ENCODE results near the gene GAS1. TPM values are rescaled to one million over a fixed set of nuclear protein-coding genes. Genes with fewer than 3 reads are reported as not detected.
A peak's percentile ranks its signal among the peaks of the same experiment; 100 is the strongest.

The GAS1 gene
- total and polyA plus RNA-seq, 2 of the 4 experiments (the other 2 are of a cell fraction) = 1.8 to 2.2 TPM

DNA sequence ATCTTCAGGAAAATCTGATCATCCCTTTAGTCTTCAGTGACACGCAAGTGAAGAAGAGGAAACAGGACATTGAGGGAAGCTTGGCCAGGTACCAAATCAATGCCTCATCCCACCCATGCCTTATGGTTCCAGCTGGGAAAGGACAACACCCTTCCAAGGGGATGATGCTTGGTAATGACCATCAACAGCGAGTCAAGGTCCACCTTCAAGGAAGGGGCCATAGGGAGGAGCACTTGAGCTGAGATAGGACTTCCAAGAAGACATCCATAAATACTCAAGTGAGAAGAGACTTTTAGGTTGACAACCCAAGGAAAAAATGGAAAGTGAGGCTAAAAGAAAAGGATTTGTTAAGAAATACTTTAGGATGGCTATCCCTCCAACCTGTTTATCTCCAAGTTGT lies 27.1 kb upstream of the GAS1 start:
- Histone ChIP-seq H3K79me1 (ENCODE audit: low read depth in 1 of 2, low read length in 2 of 2) (no peaks in the 10 kb centered on the region), H4K91ac (ENCODE audit: insufficient read depth, low read depth, low read length) (peak overlapping the region; percentile 16; the same call in 1 of the 2 replicates), H3K14ac (replicated peaks; ENCODE audit: low read depth, low read length) (no peak overlapping the region), H3K27me3 (ENCODE audit: control insufficient read depth, insufficient read depth, low read length) (no peaks in the 10 kb centered on the region), H3K4me2 (ENCODE audit: low read depth, low read length) (no peak overlapping the region), H4K20me1 (ENCODE audit: insufficient read depth, low read length) (no peaks in the 10 kb centered on the region), H3K4me1 (ENCODE audit: control insufficient read depth, insufficient read depth, low read length) (peaks cover 15% of the 10 kb centered on the region), H3K9me1 (ENCODE audit: insufficient read depth, low read length) (peaks cover 8% of the 10 kb centered on the region), H2AK9ac (replicated peaks; ENCODE audit: low read depth, low read length, poor library complexity) (no peak overlapping the region), H3K4me3 (ENCODE audit: insufficient read depth, low read depth, low read length) (no peak overlapping the region), H3K23ac (ENCODE audit: low read depth, low read length) (no peak overlapping the region), H3K9ac (ENCODE audit: low read depth, low read length) (no peak overlapping the region), H4K8ac (ENCODE audit: low read depth in 2 of 2, low read length in 2 of 2) (no peak overlapping the region), H3K9me3 (ENCODE audit: control insufficient read depth, insufficient read depth, low read length) (no peaks in the 10 kb centered on the region), H3K18ac (ENCODE audit: low read depth, low read length) (0 out of 2 replicates have a peak overlapping the region, but pooled peaks have one; percentile 7), H2BK120ac (ENCODE audit: low read depth, low read length) (no peak overlapping the region), H3K36me3 (ENCODE audit: control insufficient read depth, insufficient read depth, low read length) (no peaks in the 10 kb centered on the region), H2BK15ac (ENCODE audit: low read depth, low read length) (0 out of 3 replicates have a peak overlapping the region, but pooled peaks have one; percentile 48), H2BK20ac (ENCODE audit: low read depth, low read length) (no peak overlapping the region), H3K27ac (ENCODE audit: insufficient read depth, low read length) (no peak overlapping the region), H3K4ac (ENCODE audit: low read depth, low read length) (no peak overlapping the region), H2AK5ac (ENCODE audit: low read depth, low read length) (peak overlapping the region; percentile 84), H2AFZ (replicated peaks; ENCODE audit: low read length, poor library complexity) (no peak overlapping the region), H4K5ac (ENCODE audit: low read depth, low read length) (no peak overlapping the region; the same call in 1 of the 2 replicates), H2BK5ac (ENCODE audit: low read depth, low read length, poor library complexity, severe bottlenecking) (no peak overlapping the region), H3K56ac (ENCODE audit: extremely low read depth, insufficient read depth, low read length) (no peak overlapping the region)
- intact Hi-C loops (cut with micrococcal nuclease) (no loop called here), dilution Hi-C loops (cut with HindIII; ENCODE audit: low sequenced_read_pairs, unreplicated experiment) (no loop called here), in situ Hi-C loops (cut with MboI; ENCODE audit: low sequenced_read_pairs) (no loop called here)
- no TSS peak for BruUV-seq (replicated peaks)
- TF ChIP-seq RCOR1 (IDR thresholded peaks at IDR 0.05; ENCODE audit: insufficient replicate concordance, low read length) = no peak
- no peak for TF ChIP-seq POLR2A (IDR thresholded peaks at IDR 0.05; ENCODE audit: low read depth, low read length)
- no peak for TF ChIP-seq MAZ (IDR thresholded peaks at IDR 0.05; ENCODE audit: borderline replicate concordance, low read depth, low read length)
- no peak for TF ChIP-seq BHLHE40 (IDR thresholded peaks at IDR 0.05; ENCODE audit: low read depth, low read length)
- no peak for TF ChIP-seq CTCF (conservative IDR thresholded peaks at IDR 0.05; ENCODE audit: low read depth, low read length)
- no peak for TF ChIP-seq FOS (IDR thresholded peaks at IDR 0.05; ENCODE audit: low read depth, low read length)
- no peak for TF ChIP-seq SMC3 (IDR thresholded peaks at IDR 0.05; ENCODE audit: low read depth, low read length)
- no peak for TF ChIP-seq RFX5 (IDR thresholded peaks at IDR 0.05; ENCODE audit: low read depth, low read length)
- TF ChIP-seq, protein P1, sequence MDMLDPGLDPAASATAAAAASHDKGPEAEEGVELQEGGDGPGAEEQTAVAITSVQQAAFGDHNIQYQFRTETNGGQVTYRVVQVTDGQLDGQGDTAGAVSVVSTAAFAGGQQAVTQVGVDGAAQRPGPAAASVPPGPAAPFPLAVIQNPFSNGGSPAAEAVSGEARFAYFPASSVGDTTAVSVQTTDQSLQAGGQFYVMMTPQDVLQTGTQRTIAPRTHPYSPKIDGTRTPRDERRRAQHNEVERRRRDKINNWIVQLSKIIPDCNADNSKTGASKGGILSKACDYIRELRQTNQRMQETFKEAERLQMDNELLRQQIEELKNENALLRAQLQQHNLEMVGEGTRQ (IDR thresholded peaks at IDR 0.05; ENCODE audit: low read depth, low read length) = no peak
- TF ChIP-seq RAD21 (IDR thresholded peaks at IDR 0.05; ENCODE audit: low read length) = no peak
- TF ChIP-seq NFE2L2 (IDR thresholded peaks at IDR 0.05; ENCODE audit: low read depth, low read length) = no peak
- no peak for TF ChIP-seq CHD1 (IDR thresholded peaks at IDR 0.05; ENCODE audit: low read depth, low read length)
- TF ChIP-seq, protein P2, sequence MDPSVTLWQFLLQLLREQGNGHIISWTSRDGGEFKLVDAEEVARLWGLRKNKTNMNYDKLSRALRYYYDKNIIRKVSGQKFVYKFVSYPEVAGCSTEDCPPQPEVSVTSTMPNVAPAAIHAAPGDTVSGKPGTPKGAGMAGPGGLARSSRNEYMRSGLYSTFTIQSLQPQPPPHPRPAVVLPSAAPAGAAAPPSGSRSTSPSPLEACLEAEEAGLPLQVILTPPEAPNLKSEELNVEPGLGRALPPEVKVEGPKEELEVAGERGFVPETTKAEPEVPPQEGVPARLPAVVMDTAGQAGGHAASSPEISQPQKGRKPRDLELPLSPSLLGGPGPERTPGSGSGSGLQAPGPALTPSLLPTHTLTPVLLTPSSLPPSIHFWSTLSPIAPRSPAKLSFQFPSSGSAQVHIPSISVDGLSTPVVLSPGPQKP (IDR thresholded peaks at IDR 0.05; ENCODE audit: borderline replicate concordance, low read depth, low read length) = no peak
- no peak for TF ChIP-seq MXI1 (IDR thresholded peaks at IDR 0.05; ENCODE audit: borderline replicate concordance, low read depth, low read length)
- TF ChIP-seq CEBPB (IDR thresholded peaks at IDR 0.05; ENCODE audit: low read depth, low read length) = no peak
- TF ChIP-seq MAFK (IDR thresholded peaks at IDR 0.05; ENCODE audit: low read depth, low read length) = no peak
- ChIA-PET CTCF (interaction anchor here (1.0 kb wide), 1 partner anchor 19 kb away, joined by 4 read pairs; no protein-coding TSS in a partner anchor), POLR2A (ENCODE audit: unreplicated experiment) (no interaction called here)
- DNase-seq = no peak
- ATAC-seq (ENCODE audit: low read depth) = no peak
- WGBS, 2 experiments (ENCODE audit: extremely low coverage in 2 of 2, insufficient read length in 1 of 2) = no CpG with 5 or more reads among the region's 2 CpGs

All from IMR-90 (cell line).